Osteoblast (primary cell): ENCODE data around the gene RASAL2. TPM values are rescaled to one million over a fixed set of nuclear protein-coding genes. Genes with fewer than 3 reads are reported as not detected.

Source experiments
- DNase-seq: peaks from one replicate; pipeline ENCODE4 v3.0.0; 2011; ENCODE audit warnings: low spot score, mixed read lengths; ENCODE audit not compliant: insufficient read length; ENCODE audit errors: missing footprints
- H2AFZ ChIP-seq: 2 replicates; pipeline ENCODE4 v1.6.0; 2011; ENCODE audit warnings: mild to moderate bottlenecking, low read length
- H3K27ac ChIP-seq: 2 replicates; pipeline ENCODE4 v1.5.1; 2011; ENCODE audit warnings: mild to moderate bottlenecking, low read depth, low read length, moderate library complexity
- H3K27me3 ChIP-seq: 2 replicates; pipeline ENCODE4 v1.6.0; 2012; ENCODE audit warnings: mild to moderate bottlenecking, control low read depth, inconsistent platforms, low read length, moderate library complexity; ENCODE audit not compliant: insufficient read depth
- H3K36me3 ChIP-seq: 2 replicates; pipeline ENCODE4 v1.5.1; 2011; ENCODE audit warnings: mild to moderate bottlenecking, low read length, control low read depth, moderate library complexity; ENCODE audit not compliant: insufficient read depth
- H3K4me1 ChIP-seq: 2 replicates; pipeline ENCODE4 v1.5.1; 2011; ENCODE audit warnings: mild to moderate bottlenecking, low read length, control low read depth, moderate library complexity; ENCODE audit not compliant: insufficient read depth
- H3K4me2 ChIP-seq: 2 replicates; pipeline ENCODE4 v1.6.0; 2011; ENCODE audit warnings: mild to moderate bottlenecking, low read length; ENCODE audit not compliant: insufficient read depth
- H3K4me3 ChIP-seq: fragments of 200-600 bp; sonication (generic); 3 replicates; pipeline ENCODE4 v1.5.1; 2012; ENCODE audit warnings: mild to moderate bottlenecking, low read length, inconsistent platforms; ENCODE audit not compliant: insufficient read depth
- H3K79me2 ChIP-seq: 2 replicates; pipeline ENCODE4 v1.6.0; 2012; ENCODE audit warnings: mild to moderate bottlenecking, low read length, control low read depth, inconsistent platforms; ENCODE audit not compliant: insufficient read depth
- H3K9me3 ChIP-seq: 2 replicates; pipeline ENCODE4 v1.5.1; 2011; ENCODE audit warnings: low read depth, low read length, control low read depth
- H4K20me1 ChIP-seq: 2 replicates; pipeline ENCODE4 v1.6.0; 2012; ENCODE audit warnings: mild to moderate bottlenecking, low read length, control low read depth; ENCODE audit not compliant: insufficient read depth
- CTCF ChIP-seq: IDR thresholded peaks from 2 replicates; pipeline ENCODE4 v1.5.1; 2011; ENCODE audit warnings: mild to moderate bottlenecking, low read depth, low read length, moderate library complexity; ENCODE audit errors: extremely low read depth
- total RNA-seq: library from RNA; depleted of rRNA; stranded (reverse); fragments of >200 nt; gene quantifications from 2 replicates; pipeline ENCODE4 v1.2.3, GENCODE V29; 2012

Gene RASAL2
- total RNA-seq, 1 donor, result 59.4 TPM

- Histone ChIP-seq H3K79me2 (no peaks in the 10 kb centered on the region), H3K4me2 (no peak overlapping the region), H3K27ac (no peak overlapping the region), H4K20me1 (no peaks in the 10 kb centered on the region), H2AFZ (no peak overlapping the region), H3K4me1 (no peaks in the 10 kb centered on the region), H3K4me3 (no peak overlapping the region), H3K27me3 (no peaks in the 10 kb centered on the region), H3K36me3 (no peaks in the 10 kb centered on the region), H3K9me3 (no peaks in the 10 kb centered on the region)
- TF ChIP-seq CTCF, result no peak
- DNase-seq, result peak; percentile 78
Observed at GRCh38 chr1:178492341-178492740, 398.4 kb downstream of the RASAL2 start.

- H3K4me2 ChIP-seq, result no peak overlapping the region
- no peaks in the 10 kb centered on the region for H3K27me3 ChIP-seq
- no peak overlapping the region for H2AFZ ChIP-seq
- H3K4me3 ChIP-seq, result no peak overlapping the region
- no peak for TF ChIP-seq CTCF
- H3K79me2 ChIP-seq, result no peaks in the 10 kb centered on the region
- H3K4me1 ChIP-seq, result no peaks in the 10 kb centered on the region
- no peaks in the 10 kb centered on the region for H4K20me1 ChIP-seq
- peak; percentile 68 for DNase-seq
- no peaks in the 10 kb centered on the region for H3K9me3 ChIP-seq
- H3K36me3 ChIP-seq, result no peaks in the 10 kb centered on the region
- H3K27ac ChIP-seq, result no peak overlapping the region
Observed at GRCh38 chr1:178493301-178493741, 399.4 kb downstream of the RASAL2 start.

DNA sequence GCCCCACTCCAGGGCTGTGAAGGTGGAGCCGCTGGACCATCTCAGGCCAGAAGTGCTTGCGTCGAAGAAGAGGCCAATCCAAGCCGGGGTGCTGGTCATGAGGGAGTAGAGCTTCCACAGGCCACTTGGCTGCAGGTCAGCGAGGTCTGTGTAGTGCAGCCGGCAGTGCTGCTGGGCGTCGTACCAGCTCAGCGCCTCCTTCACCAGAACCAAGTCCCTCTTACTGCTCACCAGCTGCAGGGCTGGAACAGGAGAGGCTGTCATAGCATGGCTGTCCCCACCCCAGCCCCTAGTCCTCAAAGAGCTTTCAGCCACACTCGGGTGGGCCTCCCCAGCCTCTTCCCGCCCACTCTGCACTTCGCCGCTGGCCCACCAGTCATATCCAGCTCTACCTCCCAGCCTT, 400.7 kb downstream of the RASAL2 start:
- no peak overlapping the region for H3K4me3 ChIP-seq
- H3K79me2 ChIP-seq, result no peaks in the 10 kb centered on the region
- no peak for DNase-seq
- H3K9me3 ChIP-seq, result no peaks in the 10 kb centered on the region
- H3K4me2 ChIP-seq, result no peak overlapping the region
- H2AFZ ChIP-seq, result no peak overlapping the region
- no peak for TF ChIP-seq CTCF
- no peak overlapping the region for H3K27ac ChIP-seq
- H3K27me3 ChIP-seq, result no peaks in the 10 kb centered on the region
- no peaks in the 10 kb centered on the region for H3K36me3 ChIP-seq
- H4K20me1 ChIP-seq, result no peaks in the 10 kb centered on the region
- H3K4me1 ChIP-seq, result no peaks in the 10 kb centered on the region

DNA sequence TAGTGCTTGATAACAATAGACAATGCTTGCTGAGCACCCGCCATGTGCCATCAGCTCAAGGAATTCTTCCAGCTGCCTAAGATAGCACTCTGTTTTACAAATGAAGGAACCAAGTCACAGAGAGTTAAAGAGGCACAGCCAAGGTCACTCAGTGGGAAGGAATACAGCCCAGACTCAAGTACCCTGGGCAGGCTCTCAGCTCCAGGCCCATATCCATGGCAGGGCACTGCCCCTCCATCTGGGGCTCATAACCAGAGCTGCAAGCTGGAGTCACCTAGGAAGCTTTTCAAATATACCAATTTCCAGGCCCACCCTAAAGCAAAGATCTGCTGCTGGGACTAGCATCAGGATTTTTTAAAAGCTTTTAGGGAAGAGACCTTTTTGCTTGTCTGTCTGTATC, 401.3 kb downstream of the RASAL2 start:
- Histone ChIP-seq H2AFZ (no peak overlapping the region), H3K4me1 (no peaks in the 10 kb centered on the region), H3K9me3 (no peaks in the 10 kb centered on the region), H3K4me3 (no peak overlapping the region), H3K36me3 (no peaks in the 10 kb centered on the region), H4K20me1 (no peaks in the 10 kb centered on the region), H3K27me3 (no peaks in the 10 kb centered on the region), H3K4me2 (no peak overlapping the region), H3K79me2 (no peaks in the 10 kb centered on the region), H3K27ac (no peak overlapping the region)
- peak; percentile 75 for DNase-seq
- no peak for TF ChIP-seq CTCF
